Measurements from ENCODE around the gene CACNB1. TPM values are rescaled to one million over a fixed set of nuclear protein-coding genes. Genes with fewer than 3 reads are reported as not detected.
"Not testable (repeated sequence)": the region's sequence is repeated elsewhere in the genome, so short reads cannot be mapped to it uniquely, and the experiment has no call there.

Gene CACNB1
- polyA plus RNA-seq, 1 donor = 12.2 TPM

DNA sequence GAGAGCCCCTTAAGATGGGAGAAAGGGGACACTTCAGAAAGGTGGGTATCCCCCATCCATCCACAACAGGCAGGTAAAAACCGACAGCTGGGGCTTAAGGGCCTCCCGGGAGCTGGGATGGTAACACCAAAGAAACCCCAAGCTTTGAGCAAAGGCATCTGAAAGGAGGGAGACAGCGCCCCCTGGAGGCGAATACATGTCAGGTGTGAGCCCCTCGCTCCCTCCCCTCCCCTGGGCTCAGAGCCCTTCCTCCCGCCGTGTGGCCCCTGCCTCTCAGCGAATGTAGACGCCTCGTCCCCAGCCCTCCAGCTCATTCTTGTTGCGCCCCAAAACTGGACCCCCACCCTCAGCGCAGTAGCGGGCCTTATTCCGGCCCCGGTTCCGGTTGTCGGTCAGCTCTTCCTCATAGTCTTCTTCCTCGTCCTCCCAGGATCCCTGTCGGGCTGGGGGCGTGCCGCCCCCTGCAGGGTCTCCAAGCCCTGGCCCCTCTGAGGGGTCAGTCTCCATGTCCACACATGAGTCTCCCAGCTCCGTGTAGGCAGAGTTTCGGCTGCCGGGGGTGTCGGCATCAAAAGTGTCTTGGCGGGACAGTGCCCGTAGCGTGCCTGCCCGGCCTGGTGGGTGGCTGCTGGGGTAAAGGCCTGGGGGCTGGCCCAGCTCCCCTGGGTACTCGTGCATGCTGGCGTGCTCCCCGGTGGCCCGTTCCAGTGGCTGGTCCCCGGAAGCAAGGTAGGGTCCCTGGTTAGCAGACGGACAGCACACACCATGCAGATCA, 22.4 kb downstream of the CACNB1 start:
- no peak for DNase-seq

- DNase-seq = no peak
These were observed 23.8 kb downstream of the CACNB1 start for GRCh38 chr17:39173526-39174274.

- DNase-seq = no peak
These were observed 24.4 kb downstream of the CACNB1 start for GRCh38 chr17:39173080-39173479.

- no peak for DNase-seq
These were observed 25.5 kb downstream of the CACNB1 start for GRCh38 chr17:39171933-39172332.

- DNase-seq = no peak
These were observed 26.9 kb downstream of the CACNB1 start for GRCh38 chr17:39170558-39170957.

- DNase-seq = no peak
These were observed 27.4 kb downstream of the CACNB1 start for GRCh38 chr17:39170109-39170508.

DNA sequence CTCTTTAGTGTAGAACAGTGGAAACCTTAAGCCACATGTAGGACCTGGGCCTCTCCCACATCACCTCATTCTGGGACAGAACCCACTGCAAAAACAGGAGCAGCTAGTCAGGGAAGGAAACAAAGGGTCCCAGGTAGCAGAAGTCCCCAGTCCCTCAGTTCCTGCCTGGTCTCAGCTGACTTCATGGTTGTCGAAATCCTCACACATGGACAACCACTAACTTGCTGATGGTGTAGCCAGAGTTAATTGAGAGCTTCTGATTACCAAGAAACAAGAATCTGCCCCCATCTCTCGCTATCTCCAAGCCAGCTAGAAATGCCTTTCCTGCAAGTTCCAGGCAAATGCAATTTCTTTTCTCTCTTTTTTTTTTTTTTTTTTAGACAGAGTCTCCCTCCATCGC, 28.0 kb downstream of the CACNB1 start:
- no peak for DNase-seq

DNA sequence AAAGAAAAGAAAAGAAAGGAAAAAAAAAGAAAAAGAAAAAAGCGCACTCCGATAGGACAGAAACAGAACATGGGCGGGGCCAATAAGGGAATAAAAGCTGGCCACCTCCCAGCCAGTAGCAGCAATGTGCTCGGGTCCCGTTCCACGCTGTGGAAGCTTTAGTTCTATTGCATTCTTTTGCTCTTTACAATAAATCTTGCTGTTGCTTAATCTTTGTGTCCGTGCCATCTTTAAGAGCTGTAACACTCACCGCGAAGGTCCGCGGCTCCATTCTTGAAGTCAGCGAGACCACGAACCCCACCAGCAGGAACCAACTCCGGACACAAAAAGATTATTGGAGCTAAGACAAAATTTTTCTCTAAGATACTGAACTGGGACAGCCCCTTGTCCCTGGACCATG, 28.4 kb downstream of the CACNB1 start:
- DNase-seq = no peak

- DNase-seq = not testable (repeated sequence)
These were observed 29.0 kb downstream of the CACNB1 start for GRCh38 chr17:39168503-39168902.

DNA sequence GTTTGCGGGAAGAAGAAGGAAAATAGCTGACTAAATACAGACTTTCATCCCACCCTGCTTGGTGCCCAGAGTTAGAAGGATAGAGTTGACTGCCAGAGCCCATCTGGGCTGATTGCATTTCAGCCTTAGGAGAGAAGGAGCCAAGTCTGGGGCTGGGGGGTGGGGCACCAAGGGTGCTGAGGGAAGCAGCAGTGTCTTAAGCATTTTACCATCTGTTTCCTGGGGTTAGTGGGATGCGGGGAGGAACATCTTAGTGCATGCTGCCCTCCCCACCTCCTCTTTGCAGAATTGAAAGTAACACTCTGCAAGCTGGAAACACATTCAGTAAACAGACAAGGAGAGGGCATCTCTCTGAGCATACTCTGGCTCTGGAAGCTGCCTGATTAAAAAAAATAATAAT, 30.0 kb downstream of the CACNB1 start:
- DNase-seq = no peak

DNA sequence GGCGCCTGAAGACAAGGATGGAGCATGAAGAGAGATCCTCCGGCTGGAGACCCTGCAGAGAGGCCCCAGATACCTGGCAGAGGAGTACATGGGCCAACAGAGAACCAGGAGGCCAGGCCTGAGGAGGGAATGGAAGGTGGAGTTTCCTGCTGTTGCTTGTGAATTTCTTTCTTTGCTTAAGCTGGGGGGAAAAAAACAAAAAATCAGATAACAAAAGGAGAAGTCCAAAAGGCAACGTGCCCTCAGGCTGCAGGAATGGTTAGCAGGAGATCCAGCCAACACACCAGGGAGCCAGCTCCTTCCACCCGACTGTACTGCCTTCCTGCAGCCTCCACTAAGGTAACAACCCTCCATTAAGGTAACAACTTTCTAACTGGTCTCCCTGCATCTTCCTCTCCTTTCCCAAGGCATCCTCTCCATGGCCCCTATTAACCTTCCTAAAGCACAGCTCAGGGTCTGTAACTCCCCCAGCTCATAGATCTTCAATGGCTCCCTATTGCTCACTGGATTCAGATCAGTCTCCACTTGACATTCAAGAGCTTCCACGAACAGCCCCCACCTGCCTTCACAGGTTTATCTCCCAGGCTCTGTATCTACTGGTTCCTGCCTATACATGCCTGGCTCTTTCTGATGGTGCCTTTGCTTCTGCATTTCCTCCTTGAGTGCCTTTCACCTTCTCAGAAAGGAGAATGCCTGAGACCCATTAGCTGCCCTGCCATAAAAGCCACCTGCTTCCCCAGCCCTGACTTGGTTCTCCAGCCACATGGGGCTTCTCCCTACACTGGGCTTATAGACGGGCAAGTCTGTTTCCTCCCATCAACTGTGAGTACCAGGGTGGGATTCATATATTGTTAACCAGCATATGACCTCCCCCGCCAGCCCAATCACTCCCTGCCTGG, 30.8 kb downstream of the CACNB1 start:
- no peak for DNase-seq

DNA sequence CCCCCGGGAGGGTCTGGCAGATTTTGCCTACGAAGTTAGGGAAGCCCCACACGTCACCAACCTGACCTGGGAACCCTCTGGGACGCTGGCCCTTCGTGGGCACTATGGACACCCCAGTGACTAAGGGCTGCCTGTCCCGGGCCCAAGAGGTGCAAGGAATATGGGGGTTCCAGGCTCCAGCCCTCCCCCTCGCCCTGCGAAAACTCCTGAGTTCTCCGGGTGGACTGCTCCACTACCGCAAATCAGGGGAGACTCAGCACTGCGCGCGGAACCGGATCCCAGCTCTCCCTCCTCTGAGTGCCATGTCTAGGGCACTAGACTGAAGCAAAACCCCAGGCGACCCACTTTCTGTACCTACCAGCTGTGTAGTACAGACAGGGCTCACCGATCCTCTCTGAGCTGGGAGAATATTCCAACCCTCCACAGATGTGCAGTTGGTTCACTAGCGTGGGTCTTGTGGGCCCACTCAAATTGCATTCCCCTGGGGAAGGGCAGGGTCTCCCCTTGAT, 31.6 kb downstream of the CACNB1 start, which contains the start of gene ARL5C:
Gene ARL5C, minus strand, starts transcription at position 321 of the 509 bp plus-strand sequence. CDS start 401 bp downstream, outside the sequence.
- DNase-seq = no peak

GRCh38 chr17:39165178-39165840, 32.2 kb downstream of the CACNB1 start:
- no peak for DNase-seq

DNA sequence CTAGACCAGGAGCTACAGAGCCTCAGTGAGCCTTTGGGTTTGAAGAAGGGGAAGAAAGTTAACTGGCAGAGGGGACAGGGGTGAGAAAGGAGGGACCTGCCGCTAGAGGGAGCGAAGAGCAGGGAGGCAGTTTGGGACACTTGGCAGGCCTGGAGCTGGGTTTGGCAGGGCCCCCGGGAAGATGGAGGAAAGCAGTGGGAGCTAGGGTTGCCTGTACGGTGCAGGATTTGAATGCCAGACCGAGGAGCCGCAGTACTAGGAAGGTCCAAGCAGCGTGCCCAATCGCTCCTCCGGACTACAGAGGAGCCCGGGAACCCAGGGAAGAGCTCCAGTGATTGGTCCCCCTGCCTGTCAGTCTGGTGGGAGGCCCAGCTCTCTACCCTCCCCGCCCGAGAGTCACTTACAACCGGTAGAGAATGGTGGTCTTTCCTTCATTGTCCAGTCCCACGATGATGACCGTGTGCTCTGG, 32.8 kb downstream of the CACNB1 start:
- DNase-seq = peak; percentile 91

- no peak for DNase-seq
These were observed 35.5 kb downstream of the CACNB1 start for GRCh38 chr17:39161962-39162361.

DNA sequence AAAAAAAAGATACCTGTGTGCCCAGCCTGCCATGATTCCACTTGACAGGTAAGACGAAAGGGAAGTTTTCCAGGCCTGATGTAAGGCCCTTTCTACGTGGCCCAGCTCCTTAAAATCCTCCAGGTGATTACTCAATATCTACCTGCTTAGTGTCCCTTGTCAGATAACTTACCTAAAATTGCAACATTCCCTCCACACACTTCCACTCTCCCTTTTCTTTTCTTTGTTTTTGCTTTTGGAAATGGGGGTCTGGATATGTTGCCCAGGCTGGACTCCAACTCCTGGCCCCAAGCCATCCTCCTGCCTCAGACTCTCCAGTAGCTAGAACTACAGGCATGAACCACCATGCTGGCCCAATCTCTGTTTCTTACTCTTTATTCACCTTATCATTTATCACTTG, 38.8 kb downstream of the CACNB1 start:
- no peak for DNase-seq

DNA sequence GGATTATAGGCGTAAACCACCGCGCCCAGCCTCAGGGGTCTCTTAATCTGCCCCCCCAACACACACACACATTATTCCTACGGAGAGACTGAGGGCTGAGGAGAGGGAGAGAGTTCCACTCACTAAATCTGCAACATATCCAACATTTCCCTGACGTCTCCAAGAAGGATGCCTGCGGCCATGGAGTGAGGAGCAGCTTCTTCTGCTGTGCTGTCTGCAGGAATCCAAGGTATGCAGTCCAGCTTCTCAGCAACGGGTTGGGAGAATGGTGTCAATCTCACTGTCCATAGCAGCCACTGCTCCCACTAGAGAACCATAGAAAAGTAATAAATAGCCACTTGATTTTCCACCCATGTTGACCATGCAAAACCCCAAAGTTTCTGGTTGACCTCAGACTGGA, 41.0 kb downstream of the CACNB1 start:
- DNase-seq = no peak

GRCh38 chr17:39155654-39156053, 41.8 kb downstream of the CACNB1 start:
- DNase-seq = no peak

DNA sequence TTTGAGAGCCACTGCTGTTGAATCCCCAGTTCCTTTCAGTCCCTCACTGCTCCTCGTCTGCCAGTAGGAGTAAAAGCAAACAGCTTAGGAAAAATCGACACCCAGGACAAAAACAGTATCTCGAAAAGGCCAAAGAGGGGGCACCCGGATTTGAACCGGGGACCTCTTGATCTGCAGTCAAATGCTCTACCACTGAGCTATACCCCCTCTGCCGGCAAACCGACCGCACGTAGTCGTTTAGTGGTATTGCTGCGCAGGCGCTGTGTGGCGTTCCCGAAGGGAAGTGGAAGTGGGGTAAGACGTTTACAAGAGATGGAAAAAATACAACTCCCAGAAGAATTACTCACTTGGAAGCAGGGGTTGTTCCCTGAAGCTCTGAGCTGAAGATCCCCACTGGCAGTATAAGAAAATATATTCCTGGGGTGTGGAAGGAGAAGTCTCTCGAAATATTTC, 43.8 kb downstream of the CACNB1 start:
- DNase-seq = peak; percentile 91

DNA sequence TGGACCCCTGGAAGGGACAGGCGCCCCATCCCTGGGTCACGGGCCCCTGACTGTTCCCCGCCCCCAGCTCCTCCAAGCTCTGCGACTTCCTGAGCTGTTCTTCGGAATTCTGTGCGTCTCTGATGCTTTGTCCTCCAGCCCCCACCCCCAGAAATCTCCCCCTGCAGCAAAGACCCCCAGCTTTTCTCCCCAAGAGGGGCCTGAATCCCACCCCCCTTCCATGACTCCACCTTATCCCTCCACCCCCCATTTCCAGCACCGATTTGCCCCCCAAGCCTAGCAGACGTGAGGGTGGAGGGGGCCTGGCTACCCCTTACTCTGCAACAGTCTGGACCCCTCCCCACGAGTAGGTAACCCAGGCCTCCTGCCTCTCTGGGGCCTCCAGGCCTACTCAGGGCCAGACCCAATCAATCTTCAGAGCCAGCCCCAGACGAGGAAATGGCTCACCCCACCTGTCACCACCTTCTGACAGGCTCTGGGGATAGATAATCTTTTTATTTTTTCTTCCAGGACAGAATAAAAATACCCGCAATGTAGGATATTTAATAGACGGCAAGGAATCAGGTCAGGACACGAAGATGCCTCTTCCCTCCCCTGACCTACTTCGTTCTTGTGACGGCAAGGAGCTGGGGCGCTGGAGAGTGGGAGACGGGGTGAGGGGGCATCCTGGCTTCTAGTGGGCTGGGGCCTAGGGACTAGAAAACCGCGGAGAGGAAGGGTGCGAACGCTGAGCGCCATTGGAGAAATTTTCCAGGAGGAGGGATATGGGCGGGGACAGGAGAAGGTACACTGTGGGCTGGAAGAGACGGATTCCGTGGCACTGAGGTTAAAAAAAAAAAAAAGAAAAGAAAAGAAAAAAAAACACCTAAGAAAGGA, 45.3 kb downstream of the CACNB1 start:
- DNase-seq = no peak

Measured in left kidney (tissue), 2 donors.